Nephron (organoid): ENCODE results near the gene CDR2.
A peak's percentile ranks its signal among the peaks of the same experiment; 100 is the strongest.

Experiments
- H3K27ac Mint-ChIP-seq, 3 experiments: 2 replicates each; pipeline ENCODE4 v1.8.0; 2020; ENCODE audit warnings: mixed read lengths in 3 of 3, mild to moderate bottlenecking in 2 of 3, moderate library complexity in 1 of 3
- H3K27me3 Mint-ChIP-seq: 2 replicates; pipeline ENCODE4 v1.8.0; 2021; ENCODE audit warnings: low read depth, mild to moderate bottlenecking, moderate library complexity, mixed read lengths
- H3K36me3 Mint-ChIP-seq: 2 replicates; pipeline ENCODE4 v1.8.0; 2020; ENCODE audit warnings: low read depth, mixed read lengths
- H3K4me1 Mint-ChIP-seq: 2 replicates; pipeline ENCODE4 v1.8.0; 2020; ENCODE audit warnings: mixed read lengths
- H3K4me3 Mint-ChIP-seq, 3 experiments: 2 replicates each; pipeline ENCODE4 v1.8.0; 2020; ENCODE audit warnings: mild to moderate bottlenecking in 3 of 3, mixed read lengths in 3 of 3, moderate library complexity in 2 of 3
- H3K9me3 Mint-ChIP-seq: 2 replicates; pipeline ENCODE4 v1.8.0; 2020; ENCODE audit warnings: mixed read lengths
- TF ChIP-seq, protein P1 (sequence below), 3 experiments: fragments of 200-600 bp; sonication (generic); IDR thresholded peaks; one replicate each; pipeline ENCODE4 v1.5.0; 2021; ENCODE audit warnings: antibody characterized with exemption in 3 of 3; ENCODE audit not compliant: unreplicated experiment in 3 of 3

CDR2 gene

DNA sequence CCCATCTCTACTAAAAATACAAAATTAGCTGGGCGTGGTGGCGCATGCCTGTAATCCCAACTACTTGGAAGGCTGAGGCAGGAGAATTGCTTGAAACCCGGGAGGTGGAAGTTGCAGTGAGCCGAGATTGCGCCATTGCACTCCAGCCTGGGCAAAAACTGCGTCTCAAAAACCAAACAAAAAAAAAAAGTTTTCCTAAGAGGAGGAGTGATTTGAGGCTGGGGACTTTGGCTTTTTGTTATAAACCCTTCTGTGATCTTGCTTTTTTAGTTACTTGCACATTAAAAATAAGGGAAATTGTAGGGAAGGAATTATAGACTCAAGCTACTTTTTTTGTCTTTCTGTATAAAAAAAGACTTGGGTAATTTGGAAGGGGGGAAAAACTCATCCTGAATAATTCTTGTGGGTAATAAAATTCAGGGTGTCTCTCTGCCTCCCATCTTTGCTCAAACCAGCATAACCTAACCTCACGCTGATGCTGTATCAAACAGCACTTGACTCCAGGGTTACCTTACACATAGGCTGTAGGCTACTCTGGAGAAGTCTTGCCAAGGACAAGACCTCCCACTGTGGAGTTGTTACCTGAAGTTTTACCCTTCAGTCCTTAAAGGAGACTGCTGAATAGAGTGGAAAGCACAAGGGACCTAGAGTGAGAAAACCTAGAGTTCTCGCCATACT is 1.7 kb upstream of the CDR2 start:
- Mint-ChIP-seq H3K4me3 (peak overlapping the region; percentile 68 to 95 (median 76)), H3K4me1 (peaks cover 35% of the 10 kb centered on the region), H3K27me3 (peaks cover 8% of the 10 kb centered on the region), H3K9me3 (no peaks in the 10 kb centered on the region), H3K27ac (no peak overlapping the region), H3K36me3 (peaks cover 4% of the 10 kb centered on the region)
- TF ChIP-seq, protein P1, sequence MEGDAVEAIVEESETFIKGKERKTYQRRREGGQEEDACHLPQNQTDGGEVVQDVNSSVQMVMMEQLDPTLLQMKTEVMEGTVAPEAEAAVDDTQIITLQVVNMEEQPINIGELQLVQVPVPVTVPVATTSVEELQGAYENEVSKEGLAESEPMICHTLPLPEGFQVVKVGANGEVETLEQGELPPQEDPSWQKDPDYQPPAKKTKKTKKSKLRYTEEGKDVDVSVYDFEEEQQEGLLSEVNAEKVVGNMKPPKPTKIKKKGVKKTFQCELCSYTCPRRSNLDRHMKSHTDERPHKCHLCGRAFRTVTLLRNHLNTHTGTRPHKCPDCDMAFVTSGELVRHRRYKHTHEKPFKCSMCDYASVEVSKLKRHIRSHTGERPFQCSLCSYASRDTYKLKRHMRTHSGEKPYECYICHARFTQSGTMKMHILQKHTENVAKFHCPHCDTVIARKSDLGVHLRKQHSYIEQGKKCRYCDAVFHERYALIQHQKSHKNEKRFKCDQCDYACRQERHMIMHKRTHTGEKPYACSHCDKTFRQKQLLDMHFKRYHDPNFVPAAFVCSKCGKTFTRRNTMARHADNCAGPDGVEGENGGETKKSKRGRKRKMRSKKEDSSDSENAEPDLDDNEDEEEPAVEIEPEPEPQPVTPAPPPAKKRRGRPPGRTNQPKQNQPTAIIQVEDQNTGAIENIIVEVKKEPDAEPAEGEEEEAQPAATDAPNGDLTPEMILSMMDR (IDR thresholded peaks at IDR 0.05; ENCODE audit: unreplicated experiment in 3 of 3): no peak

DNA sequence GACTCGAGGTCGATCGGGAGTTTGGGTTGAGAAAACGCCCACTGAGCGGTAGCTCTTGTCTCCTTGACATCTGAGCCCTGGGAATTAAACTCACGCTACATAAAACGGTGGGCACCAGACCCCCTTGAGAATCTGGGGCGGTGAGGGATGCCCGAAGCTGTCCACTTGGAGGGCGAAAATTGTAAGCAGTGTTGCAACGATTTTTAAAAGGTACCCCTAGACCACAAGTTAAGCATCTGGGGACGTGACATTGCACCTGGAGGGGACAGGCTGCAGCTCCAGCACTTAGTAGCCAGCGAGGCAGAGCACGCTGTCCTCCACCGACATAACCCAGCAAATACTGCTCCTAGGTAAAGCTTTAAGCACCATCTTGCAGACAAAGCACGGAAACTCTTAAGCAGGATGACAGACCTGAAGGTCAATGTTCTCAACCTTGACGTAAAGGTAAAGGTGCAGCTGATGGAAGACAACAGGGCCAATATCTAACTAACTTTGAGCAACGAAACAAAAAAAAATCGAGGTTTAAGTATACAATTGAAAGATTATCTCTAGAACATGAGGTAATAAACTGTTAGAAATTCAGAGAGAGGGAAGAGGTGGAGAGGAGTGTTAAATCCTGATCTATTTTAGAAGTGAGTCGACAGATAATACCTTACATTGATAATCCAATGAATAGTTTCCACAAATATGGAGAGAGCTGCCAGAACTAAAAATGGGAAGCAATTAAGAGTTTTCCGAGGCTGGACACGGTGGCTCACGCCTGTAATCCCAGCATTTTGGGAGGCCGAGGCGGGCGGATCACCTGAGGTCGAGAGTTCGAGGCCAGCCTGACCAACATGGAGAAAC is 921 bp upstream of the CDR2 start:
- Mint-ChIP-seq H3K9me3 (no peaks in the 10 kb centered on the region), H3K27me3 (peaks cover 8% of the 10 kb centered on the region), H3K36me3 (peaks cover 4% of the 10 kb centered on the region), H3K27ac (peak overlapping the region; percentile 63 to 90 (median 86)), H3K4me1 (peaks cover 35% of the 10 kb centered on the region), H3K4me3 (peak overlapping the region; percentile 93 to 95 (median 93))
- TF ChIP-seq, protein P1 (IDR thresholded peaks at IDR 0.05; ENCODE audit: unreplicated experiment in 3 of 3): no peak

DNA sequence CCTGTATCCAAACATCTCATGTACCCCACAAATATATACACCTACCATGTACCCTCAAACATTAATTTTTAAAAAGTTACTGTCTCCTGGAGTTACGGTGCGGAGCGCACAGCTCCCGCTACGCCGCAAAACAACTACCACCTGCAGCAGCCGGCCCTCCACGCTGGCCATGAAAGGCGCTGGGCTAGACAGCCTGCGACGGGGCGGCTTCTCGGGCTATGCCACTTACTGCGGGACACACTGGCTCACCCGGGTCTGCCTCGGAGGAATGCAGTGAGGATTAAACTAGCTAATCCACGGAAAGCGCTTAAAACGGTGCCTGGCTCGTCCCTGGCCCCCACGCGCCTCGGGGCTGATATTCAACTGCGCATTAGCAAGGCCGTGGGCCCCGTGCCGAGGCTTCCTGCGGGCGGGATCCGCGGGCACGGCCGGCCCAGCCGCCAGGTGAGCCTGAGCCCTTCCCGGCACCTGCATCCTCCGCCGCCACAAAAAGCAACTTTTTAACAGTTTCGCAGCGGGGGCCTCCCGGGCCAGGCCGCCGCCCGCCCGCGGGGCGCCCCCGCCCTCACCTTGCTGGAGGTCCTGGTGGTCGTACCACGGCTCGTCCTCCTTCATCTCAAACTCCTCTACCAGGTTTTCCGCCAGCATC is 633 bp downstream of the CDR2 start:
- peak overlapping the region; percentile 45 to 84 (median 59) for H3K27ac Mint-ChIP-seq
- H3K4me3 Mint-ChIP-seq: peak overlapping the region; percentile 93 to 96 (median 95)
- TF ChIP-seq, protein P1 (IDR thresholded peaks at IDR 0.05; ENCODE audit: unreplicated experiment in 3 of 3): no peak

DNA sequence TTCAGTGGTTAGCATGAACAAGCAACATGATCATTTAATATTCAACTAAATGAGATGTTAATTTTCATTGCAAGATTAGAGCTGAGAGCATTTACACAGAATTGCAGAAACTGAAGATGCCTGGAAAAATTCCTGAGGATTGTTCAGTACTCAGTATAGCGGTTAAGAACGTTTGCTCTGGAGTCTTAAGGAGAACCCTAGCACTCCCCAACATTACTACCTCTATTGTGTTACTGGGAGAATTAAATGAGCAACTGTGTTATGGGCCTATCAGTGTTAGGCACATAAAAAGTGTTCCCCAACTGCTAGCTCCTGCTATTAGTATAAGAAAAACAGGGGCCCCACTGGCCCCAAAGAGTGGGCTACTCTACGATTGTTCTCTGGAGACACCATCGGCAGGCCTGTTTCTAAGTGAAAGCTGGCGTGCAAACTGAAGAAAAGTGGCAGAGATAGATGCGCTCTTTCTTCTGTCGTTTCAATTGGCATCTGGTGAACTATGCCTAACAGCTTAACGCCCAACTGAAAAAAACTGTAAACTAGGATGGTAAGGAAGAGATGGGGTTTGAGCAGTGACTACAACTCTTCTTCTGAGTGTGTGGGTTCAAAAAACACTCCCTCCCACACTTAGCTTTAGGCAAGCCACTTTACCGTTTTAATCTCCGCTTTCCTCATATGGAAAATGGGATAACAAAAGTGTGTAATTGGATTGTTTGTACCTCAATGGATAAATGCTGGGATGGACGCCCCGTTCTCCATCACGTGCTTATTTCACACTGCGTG is 1.3 kb downstream of the CDR2 start:
- H3K27ac Mint-ChIP-seq: peak overlapping the region; percentile 48 to 84 (median 59)
- H3K36me3 Mint-ChIP-seq: peaks cover 4% of the 10 kb centered on the region
- H3K4me3 Mint-ChIP-seq: peak overlapping the region; percentile 90 to 96 (median 94)
- H3K4me1 Mint-ChIP-seq: peaks cover 44% of the 10 kb centered on the region
- H3K9me3 Mint-ChIP-seq: no peaks in the 10 kb centered on the region
- peaks cover 8% of the 10 kb centered on the region for H3K27me3 Mint-ChIP-seq
- TF ChIP-seq, protein P1 (IDR thresholded peaks at IDR 0.05; ENCODE audit: unreplicated experiment in 3 of 3): no peak

More for the DNA sequence above, 633 bp downstream of the CDR2 start:
- H3K4me1 Mint-ChIP-seq: peaks cover 44% of the 10 kb centered on the region
- peaks cover 4% of the 10 kb centered on the region for H3K36me3 Mint-ChIP-seq
- H3K9me3 Mint-ChIP-seq: no peaks in the 10 kb centered on the region
- H3K27me3 Mint-ChIP-seq: peaks cover 8% of the 10 kb centered on the region

DNA sequence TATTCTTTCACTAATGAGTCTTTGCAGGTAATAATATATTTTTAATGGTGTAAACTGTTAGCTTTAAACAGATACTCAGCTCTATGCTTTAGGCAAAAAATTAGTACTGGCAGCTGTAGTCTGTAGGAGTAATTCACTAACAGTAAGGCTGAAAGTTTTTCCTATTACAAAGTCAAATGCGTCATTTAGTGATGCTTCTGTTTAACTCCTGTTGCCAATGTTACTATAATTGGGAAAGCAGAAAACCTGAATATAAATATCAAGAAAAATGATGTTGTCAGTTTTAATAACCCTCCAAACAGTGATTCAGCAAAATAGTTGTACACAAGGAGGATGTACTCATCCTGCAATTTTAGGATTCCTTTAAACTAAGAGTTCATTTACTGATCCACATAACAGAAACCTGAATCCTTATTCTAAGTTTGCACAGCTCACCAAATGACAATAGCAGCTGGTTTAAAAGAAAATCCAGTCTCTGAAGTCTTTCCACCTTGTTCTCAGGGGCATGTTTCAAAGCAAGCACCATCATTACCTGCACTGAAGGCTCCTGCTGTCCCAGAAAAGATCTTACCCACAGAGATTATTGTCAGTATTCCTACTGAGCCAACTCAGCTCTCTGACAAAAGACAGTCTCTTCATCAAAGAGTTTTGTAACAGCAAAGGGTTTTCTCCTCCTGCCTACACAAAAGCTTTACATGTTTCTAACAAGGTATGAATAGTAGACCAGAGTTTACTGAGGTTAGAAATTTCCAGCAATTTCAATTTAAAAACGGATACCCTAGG is 4.2 kb downstream of the CDR2 start:
- TF ChIP-seq, protein P1 (IDR thresholded peaks at IDR 0.05; ENCODE audit: unreplicated experiment in 3 of 3): no peak
- peak overlapping the region; percentile 15 to 56 (median 39) for H3K27ac Mint-ChIP-seq

More for the DNA sequence above, 4.2 kb downstream of the CDR2 start:
- Mint-ChIP-seq H3K4me3 (peak overlapping the region in 1 of 3 experiments; percentile 14), H3K4me1 (peaks cover 50% of the 10 kb centered on the region), H3K27me3 (peaks cover 4% of the 10 kb centered on the region), H3K36me3 (peaks cover 6% of the 10 kb centered on the region), H3K9me3 (no peaks in the 10 kb centered on the region)
